SU-DHL-6 (cell line): Measurements from ENCODE around the gene MS4A15.

ENCODE experiments used
- H2AFZ ChIP-seq: fragments of 200-600 bp; sonication (generic); 2 replicates; pipeline ENCODE4 v1.6.1; 2014; ENCODE audit warnings: low read depth, mild to moderate bottlenecking, moderate library complexity, mixed read lengths, antibody characterized with exemption, low read length; ENCODE audit not compliant: severe bottlenecking
- H3F3A ChIP-seq: fragments of 200-600 bp; shearing (Covaris generic); 2 replicates; pipeline ENCODE4 v1.6.0; 2016; ENCODE audit warnings: antibody characterized with exemption, mild to moderate bottlenecking; ENCODE audit not compliant: insufficient read depth
- H3K27ac ChIP-seq: fragments of 200-600 bp; sonication (generic); 2 replicates; pipeline ENCODE4 v1.5.1; 2016; ENCODE audit warnings: low read depth, mild to moderate bottlenecking, low read length, moderate library complexity, mixed read lengths
- H3K27me3 ChIP-seq: fragments of 200-600 bp; sonication (generic), shearing (Covaris generic); 2 replicates; pipeline ENCODE4 v1.6.0; 2014; ENCODE audit warnings: mild to moderate bottlenecking, low read length
- H3K36me3 ChIP-seq: fragments of 200-600 bp; sonication (generic); 2 replicates; pipeline ENCODE4 v1.6.1; 2014; ENCODE audit warnings: mild to moderate bottlenecking, low read length, mixed read lengths
- H3K4me2 ChIP-seq: fragments of 300-600, 200-600 bp; shearing (Covaris generic), sonication (generic); 2 replicates; pipeline ENCODE4 v1.6.0; 2014; ENCODE audit warnings: low read length, low read depth, mild to moderate bottlenecking; ENCODE audit not compliant: poor library complexity, severe bottlenecking
- H3K4me3 ChIP-seq: fragments of 200-600 bp; sonication (generic); 2 replicates; pipeline ENCODE4 v1.5.1; 2014; ENCODE audit warnings: antibody characterized with exemption, low read length, mild to moderate bottlenecking, mixed read lengths; ENCODE audit not compliant: insufficient read depth, poor library complexity, severe bottlenecking
- H3K79me2 ChIP-seq: fragments of 200-600 bp; sonication (generic); 2 replicates; pipeline ENCODE4 v1.6.1; 2014; ENCODE audit warnings: mild to moderate bottlenecking, low read length, moderate library complexity; ENCODE audit not compliant: insufficient read depth
- H3K9ac ChIP-seq: fragments of 200-600 bp; sonication (generic); 2 replicates; pipeline ENCODE4 v1.7.0; 2014; ENCODE audit warnings: mild to moderate bottlenecking, low read length
- H3K9me2 ChIP-seq: fragments of 200-600 bp; sonication (generic); replicated peaks from 2 replicates; pipeline ENCODE4 v1.6.1; 2014; ENCODE audit warnings: low read length; ENCODE audit not compliant: insufficient read depth
- H3K9me3 ChIP-seq: fragments of 200-600 bp; sonication (generic); 2 replicates; pipeline ENCODE4 v1.6.1; 2014; ENCODE audit warnings: low read length, mixed read lengths; ENCODE audit not compliant: insufficient read depth
- H4K20me1 ChIP-seq: fragments of 200-600 bp; sonication (generic); 2 replicates; pipeline ENCODE4 v1.6.1; 2014; ENCODE audit warnings: low read depth, mild to moderate bottlenecking, antibody characterized with exemption, low read length, moderate library complexity, mixed read lengths
- CTCF ChIP-seq: fragments of 200-600 bp; sonication (generic); IDR thresholded peaks from one replicate; pipeline ENCODE4 v1.5.1; 2017; ENCODE audit warnings: antibody characterized with exemption, mild to moderate bottlenecking, low read length, moderate library complexity; ENCODE audit not compliant: insufficient read depth, poor library complexity, severe bottlenecking
- EZH2phosphoT487 ChIP-seq: fragments of 200-600 bp; sonication (generic), shearing (Covaris generic); conservative IDR thresholded peaks from 2 replicates; pipeline ENCODE4 v1.6.1; 2018; ENCODE audit warnings: mild to moderate bottlenecking, antibody characterized with exemption, low read length, moderate library complexity, mixed read lengths

The MS4A15 gene

GRCh38 chr11:60825790-60826189 lies 69.1 kb downstream of the MS4A15 start:
- Histone ChIP-seq H3K79me2 (no peaks in the 10 kb centered on the region), H4K20me1 (no peaks in the 10 kb centered on the region), H3K36me3 (no peaks in the 10 kb centered on the region), H3K9me3 (no peaks in the 10 kb centered on the region), H3K9ac (no peak overlapping the region), H3K4me3 (no peak overlapping the region), H3K27ac (no peak overlapping the region), H3K9me2 (no peaks in the 10 kb centered on the region), H3F3A (no peaks in the 10 kb centered on the region), H3K27me3 (no peaks in the 10 kb centered on the region), H2AFZ (no peak overlapping the region), H3K4me2 (no peak overlapping the region)
- TF ChIP-seq EZH2phosphoT487 (no peak), CTCF (no peak)
